Measurements from ENCODE around the gene MTA1.

DNA sequence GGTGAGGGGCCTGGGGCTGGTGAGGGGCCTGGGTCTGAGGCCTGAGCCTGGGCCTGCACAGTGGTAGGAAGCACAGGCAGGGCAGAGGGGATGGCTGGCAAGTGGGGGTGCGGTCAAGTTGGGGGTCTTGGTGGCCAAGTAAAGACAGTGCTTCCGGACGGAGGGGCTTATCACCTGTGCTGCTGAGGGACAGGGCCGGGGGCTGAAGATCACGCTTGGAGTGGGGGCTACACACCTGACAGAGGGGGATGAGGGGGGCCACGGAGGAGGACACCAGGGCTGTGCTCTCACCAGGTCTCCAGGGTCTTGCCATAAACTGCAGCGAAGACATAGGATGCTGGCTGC, 83.6 kb downstream of the MTA1 start:
- TF ChIP-seq POLR2A (IDR thresholded peaks at IDR 0.05; ENCODE audit: low read length) (no peak), GATA1 (IDR thresholded peaks at IDR 0.05; ENCODE audit: low read depth, low read length) (no peak)
